Islet precursor cell (in vitro differentiated cells): ENCODE measurements around the gene ARHGEF39.

Source experiments
- DNase-seq: peaks from one replicate; pipeline ENCODE4 v3.0.0-alpha.2; 2018

ARHGEF39 gene

DNA sequence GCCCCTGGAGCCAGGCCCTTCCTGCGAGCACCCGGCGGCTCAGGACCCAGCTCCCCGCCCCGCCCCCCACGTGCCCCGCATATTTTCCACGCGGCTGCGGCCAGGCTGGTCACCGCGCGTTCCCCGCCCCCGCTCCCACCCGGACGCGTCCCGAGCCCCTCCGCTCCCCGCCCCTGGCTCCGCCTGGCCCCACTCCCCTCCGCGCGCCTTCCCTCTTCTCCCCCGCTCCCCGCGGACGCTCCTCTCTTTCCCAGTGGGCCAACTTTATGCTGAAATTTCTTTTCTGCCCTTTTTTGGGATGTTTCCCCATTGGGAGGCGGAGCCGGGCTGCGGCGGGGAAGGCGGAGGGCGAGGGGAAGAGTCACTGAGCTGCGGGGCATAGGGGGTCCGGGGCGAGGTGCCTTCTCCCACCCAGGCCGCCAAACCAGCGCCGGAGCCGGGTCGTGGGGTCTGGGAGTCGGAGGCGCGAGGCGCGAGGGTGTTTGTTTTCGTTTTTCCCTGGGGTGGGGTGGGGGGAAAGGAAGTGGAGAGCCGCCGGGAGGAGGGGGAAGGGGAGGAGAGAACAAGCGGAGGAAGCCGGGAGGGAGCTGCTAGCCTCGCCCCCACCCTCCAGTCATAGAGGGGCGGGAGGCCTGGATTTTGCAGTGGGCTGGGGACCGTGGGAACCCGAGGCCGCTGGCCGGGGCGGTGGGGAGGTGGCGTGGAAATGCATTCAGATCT, 25.8 kb upstream of the ARHGEF39 start:
- peak; percentile 89 for DNase-seq

DNA sequence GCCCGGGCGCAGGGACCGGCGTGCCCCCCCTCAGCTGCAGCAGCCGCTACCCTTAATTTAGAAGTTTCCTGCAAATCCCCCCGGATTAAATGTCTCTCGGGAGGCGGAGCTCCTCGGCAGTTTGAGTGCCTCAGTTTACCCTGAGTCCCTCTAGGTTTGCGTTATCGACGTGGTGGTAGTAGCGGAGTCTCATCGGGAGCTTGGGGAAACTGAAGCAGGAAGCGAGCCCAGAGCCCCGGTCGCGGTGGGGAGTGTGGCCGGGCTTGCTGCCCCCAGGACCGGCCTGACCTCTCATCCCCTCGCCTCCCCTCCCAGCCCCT, 25.3 kb upstream of the ARHGEF39 start:
- no peak for DNase-seq

DNA sequence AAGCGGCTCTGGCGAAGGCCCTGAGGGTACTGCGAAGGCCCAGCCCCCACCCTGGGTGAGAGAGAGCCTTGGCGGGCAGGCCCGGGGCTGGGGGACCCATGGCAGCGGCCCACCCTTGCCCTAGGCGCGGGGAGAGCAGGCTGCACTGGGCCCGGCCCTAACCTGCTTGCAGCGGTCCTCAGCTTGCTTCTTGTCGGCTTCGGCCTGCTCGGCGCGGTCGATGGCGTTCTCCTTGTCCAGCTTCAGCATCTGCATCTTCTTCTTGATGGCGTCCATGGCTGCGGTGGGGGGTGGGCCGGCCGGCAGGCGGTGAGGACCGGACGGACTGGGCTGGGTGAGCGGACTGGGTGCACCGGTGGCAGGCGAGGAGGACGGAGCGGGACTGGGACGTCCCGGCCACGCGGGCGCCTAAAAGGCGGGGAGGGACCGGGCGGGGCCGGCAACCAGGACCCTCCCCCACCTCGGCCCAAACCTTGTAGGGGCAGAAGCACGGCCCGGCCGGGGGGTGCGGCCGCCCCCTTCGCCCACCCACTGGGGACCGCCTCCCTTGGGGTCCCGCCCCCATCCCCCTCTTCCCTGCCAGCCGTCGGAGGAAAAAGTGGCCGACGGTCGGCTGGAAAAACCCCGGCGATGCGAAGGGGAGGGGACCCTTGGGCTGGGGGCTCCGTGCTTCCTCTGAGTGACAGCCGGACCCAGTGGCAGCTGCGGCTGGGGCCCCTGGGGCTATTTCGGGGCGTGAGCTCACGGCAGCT, 24.7 kb upstream of the ARHGEF39 start, which contains the start of gene TPM2:
Gene TPM2 (minus strand): TSS at position 384 of the 752 bp plus-strand sequence. CDS start 108 bp downstream, at position 276.
- DNase-seq: peak; percentile 93

DNA sequence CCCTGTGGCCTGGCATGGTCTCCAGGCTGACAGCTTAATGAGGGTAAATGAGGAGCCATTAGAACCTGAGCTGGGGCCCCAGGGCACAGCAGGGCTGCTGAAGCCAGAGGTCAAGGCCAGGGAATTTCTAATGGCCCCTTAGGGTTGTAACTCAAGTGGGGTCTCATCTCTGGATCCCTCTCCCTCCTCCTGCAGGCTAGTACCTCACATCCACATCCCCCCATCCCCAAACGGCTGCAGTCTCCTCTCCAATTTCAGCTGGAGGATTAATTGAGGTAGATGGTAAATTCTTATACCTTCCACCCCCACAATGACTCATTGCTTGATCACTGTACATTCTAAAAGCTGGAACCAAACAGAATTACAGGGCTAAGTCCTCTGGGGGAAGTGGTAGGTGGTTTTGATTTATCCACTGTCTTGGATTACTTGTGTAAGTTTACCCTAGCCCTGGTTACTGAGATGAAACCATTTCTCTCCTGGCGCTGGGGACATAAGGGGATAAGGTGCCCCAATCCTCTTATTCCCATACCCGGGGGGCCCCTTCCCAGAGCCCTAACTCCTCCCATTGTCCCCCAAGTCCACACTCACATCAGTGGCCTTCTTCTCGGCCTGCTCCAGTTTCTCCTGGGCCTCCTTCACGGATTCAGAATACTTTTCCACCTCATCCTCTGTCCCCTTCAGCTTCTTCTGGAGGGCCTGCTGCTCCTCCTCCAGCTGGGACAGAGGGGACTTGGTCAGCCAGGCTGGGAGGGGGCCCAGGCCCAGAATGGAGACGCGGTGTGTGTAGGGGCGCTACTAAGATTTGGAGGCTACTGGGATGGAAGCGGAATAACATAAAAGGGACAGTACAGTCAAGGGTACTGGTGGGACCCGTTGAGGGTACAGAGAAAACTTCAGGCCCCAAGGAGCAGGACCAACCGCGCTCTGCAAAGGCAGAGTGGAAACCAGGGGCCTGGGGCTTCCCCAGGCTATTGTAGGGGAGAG, 23.9 kb upstream of the ARHGEF39 start:
- no peak for DNase-seq

- DNase-seq: no peak
Measured at GRCh38 chr9:35687972-35688557, 23.1 kb upstream of the ARHGEF39 start.

DNA sequence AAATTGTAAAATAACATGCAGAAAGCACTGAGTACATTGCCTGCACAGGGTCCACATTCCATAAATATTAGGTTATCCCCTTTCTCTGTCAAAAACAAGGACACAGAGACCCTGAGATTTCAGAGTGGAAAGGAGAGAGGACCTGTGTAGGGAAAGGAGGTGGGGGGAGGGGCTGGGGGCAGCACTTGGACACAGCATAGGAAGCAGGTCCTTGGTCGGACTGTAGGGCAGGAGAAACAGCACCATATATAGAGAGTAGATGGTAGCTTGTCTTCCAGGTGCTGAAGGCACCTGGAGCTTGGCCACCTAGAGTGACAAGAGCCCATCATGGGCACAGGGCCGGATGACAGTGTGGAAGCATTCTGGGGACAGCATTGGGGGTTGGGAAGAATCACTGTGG, 22.3 kb upstream of the ARHGEF39 start:
- no peak for DNase-seq

DNA sequence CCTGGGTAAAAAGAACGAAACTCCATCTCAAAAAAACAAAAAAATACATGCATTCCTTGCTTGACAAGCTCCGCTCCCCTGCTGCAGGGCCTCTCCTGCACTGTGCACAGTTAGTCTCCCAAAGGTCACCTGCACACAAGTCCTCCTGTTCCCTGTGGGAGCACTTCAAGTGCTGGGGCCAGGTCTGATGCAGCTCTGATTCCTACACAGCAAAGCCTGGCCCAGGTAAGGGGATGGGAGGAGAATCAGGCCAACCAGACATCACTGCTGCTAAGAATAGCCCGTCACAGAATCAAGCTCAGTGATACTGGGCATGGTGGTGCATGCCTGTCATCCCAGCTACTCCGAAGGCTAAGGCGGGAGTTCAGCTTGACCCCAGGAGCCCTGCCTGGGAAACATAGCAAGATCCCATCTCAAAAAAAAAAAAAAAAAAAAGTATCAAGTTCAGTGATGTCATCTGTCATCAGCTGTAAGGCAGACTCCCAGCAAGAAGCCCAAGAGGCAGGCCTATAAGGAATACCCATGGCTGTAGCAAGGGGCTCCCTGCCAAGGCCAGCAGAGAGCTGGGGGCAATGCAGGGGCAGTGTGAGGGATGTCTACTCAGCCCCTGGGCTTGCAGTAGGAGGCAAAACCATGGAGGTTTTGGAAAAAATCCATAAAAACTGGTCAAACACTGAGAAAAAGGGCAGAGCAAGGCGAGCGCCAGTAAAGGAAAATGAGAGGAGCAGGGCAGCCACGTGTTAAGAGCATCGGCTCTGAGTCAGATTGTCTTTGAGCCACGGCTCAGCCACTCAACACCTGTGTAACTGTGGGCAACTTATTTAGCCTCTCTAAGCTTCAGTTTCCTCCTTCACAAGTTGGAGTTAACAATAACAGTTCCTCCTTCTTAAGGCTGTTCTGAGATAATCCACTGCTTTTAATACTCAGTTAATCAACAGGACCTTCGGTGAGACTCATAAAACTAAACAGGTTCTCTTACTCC, 21.5 kb upstream of the ARHGEF39 start:
- DNase-seq: no peak

DNA sequence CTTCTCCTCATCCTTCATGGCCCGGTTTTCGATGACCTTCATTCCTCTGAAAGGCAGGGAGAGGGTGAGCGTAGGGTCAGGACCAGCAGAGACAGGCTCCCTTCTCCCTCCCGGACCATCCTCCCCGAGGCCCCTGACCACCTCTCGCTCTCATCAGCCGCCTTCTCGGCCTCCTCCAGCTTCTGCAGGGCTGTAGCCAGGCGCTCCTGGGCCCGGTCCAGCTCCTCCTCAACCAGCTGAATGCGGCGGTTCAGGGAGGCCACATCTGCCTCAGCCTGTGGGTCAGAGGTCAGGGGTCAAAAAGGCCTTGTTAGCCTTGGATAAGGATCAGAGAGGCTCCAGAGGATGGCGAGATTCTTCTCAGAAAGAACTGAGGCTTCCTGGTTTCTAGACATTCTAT, 20.5 kb upstream of the ARHGEF39 start:
- no peak for DNase-seq

GRCh38 chr9:35684921-35685320, 19.9 kb upstream of the ARHGEF39 start:
- no peak for DNase-seq

DNA sequence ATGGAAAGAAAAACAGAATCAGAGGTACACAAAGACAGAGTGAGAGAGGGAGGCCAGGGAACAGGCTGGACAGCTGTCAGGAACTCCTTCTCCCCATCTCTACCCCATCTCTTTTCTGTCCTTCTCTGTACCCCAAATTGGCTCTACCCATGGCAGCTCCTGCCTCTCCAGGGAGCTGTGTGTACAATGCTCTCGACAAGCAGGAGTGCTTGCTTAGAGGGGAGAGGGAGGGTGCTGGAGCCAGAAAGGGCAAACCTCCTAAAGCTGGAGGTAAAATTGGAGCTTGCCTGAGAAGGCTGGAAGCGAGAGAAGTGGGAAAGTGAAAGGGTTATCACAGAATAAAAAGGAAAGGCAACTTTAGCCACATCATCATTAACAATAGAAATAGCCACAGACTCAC, 18.3 kb upstream of the ARHGEF39 start:
- no peak for DNase-seq

DNA sequence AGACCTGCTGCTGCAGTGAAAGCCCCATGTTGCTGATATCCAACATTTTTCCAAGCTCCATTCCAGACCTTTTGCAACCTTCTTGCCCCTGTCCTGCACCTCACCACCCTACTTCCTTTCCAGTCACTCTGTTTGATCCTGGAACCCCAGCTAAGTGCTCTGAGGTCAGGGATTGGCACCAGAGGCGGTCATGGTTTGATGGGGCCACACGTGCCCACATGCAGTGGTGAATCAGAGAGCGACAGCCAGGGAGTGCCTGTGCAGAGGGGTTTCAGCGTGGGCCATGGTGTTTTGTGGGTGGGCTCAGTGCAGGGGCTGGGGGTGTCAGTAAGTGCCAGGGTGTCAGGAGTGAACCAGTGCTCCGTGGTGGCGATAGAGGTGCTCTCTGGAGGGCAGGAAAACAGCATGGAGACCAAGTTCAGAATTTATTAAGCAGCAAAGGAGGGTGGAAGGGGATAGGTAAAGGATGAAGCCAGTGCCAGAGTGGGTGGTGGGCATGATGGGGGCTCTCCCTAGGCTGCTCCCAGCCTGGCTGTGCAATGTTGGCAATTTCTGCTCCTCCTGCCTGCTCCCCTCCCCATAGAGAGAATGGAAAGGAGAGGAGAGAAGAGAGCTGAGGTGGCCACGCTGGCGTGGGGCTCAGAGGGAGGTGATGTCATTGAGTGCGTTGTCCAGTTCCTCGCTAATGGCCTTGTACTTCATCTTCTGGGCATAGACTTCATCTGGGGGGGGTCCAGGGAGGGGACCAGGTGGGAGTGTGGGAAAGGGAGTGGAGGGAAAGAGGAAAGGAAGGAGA, 17.7 kb upstream of the ARHGEF39 start:
- no peak for DNase-seq

GRCh38 chr9:35682051-35682450, 17.1 kb upstream of the ARHGEF39 start:
- DNase-seq: no peak

DNA sequence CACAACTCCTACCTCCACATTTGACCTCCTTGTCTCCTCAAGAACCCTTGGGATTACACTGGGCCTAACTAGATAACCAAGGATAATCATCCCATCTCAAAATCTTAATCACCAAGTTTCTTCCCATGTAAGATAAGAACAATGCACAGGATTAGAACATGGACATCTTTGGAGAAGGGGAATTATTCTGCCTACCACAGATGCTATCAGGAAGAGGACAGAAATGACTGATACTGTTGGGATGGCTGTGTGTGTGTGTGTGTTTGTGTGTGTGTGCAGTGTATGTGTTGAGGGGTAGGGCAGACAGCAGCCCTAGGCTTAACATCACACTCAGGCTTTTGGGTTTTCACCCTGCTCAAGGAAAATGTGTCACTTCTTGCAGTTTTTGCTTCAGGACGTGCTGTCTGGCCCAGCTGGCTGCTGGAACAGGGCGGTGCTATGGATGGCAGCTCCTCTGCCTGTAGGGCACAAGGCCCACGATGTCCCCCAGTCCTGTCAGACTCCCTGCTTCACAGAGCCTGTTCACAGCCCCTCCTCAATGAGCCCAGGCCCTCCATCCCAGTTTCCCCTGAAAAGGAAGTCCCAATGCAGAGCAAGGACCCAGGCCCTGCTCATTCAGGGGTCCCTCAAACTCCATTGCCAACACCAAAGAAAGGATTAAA, 16.5 kb upstream of the ARHGEF39 start:
- DNase-seq: no peak

DNA sequence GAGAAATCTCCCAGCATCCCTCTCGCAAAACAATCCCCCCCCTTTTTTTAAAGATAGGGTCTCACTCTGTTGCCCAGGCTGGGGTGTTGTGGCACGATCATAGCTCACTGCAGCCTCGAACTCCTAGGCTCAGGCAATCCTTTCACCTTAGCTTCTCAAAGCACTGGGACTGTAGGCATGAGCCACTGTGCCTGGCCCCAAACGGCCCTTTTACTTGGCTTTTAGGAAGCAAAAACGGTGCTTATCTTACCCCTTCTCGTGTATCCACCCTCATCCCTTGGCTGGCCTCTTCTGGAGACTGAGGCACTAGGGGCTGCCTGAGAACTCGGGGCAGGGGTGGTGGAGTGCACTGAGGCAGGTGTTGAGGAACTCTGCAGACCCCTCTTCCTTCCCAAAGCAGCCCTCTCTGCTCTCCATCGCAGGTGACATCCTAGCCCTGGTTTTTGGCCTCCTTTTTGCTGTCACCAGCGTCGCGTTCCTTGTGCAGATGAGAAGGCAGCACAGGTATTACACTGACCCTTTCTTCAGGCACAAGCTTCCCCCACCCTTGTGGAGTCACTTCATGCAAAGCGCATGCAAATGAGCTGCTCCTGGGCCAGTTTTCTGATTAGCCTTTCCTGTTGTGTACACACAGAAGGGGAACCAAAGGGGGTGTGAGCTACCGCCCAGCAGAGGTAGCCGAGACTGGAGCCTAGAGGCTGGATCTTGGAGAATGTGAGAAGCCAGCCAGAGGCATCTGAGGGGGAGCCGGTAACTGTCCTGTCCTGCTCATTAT, 15.5 kb upstream of the ARHGEF39 start:
- peak; percentile 76 for DNase-seq

DNA sequence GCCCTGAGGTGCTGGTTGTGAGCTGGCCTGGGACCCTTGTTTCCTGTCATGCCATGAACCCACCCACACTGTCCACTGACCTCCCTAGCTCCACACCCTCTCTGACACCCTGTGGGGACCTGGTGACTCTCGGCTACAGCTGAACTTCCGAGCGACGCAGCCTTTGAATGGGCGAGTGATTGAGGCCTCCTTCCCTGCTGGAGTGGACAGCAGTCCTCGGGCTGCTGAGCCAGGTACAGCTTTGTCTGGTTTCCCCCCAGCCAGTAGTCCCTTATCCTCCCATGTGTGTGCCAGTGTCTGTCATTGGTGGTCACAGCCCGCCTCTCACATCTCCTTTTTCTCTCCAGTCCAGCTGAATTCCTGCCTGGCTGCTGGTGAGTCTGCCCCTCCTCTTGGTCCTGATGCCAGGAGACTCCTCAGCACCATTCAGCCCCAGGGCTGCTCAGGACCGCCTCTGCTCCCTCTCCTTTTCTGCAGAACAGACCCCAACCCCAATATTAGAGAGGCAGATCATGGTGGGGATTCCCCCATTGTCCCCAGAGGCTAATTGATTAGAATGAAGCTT, 14.9 kb upstream of the ARHGEF39 start:
- no peak for DNase-seq

DNA sequence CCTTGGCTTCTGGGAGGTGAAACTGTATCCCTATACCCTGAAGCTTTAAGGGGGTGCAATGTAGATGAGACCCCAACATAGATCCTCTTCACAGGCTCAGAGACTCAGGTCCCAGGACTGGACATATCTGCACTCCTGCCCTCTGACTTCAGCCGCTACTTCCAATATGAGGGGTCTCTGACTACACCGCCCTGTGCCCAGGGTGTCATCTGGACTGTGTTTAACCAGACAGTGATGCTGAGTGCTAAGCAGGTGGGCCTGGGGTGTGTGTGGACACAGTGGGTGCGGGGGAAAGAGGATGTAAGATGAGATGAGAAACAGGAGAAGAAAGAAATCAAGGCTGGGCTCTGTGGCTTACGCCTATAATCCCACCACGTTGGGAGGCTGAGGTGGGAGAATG, 14.1 kb upstream of the ARHGEF39 start:
- no peak for DNase-seq

DNA sequence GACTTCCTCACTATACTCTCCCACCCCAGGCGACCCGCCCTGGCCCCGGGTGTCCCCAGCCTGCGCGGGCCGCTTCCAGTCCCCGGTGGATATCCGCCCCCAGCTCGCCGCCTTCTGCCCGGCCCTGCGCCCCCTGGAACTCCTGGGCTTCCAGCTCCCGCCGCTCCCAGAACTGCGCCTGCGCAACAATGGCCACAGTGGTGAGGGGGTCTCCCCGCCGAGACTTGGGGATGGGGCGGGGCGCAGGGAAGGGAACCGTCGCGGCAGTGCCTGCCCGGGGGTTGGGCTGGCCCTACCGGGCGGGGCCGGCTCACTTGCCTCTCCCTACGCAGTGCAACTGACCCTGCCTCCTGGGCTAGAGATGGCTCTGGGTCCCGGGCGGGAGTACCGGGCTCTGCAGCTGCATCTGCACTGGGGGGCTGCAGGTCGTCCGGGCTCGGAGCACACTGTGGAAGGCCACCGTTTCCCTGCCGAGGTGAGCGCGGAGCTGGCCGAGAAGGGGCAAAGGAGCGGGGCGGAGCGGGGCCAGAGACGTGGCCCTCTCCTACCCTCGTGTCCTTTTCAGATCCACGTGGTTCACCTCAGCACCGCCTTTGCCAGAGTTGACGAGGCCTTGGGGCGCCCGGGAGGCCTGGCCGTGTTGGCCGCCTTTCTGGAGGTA, 10.9 kb upstream of the ARHGEF39 start:
- DNase-seq: peak; percentile 83

DNA sequence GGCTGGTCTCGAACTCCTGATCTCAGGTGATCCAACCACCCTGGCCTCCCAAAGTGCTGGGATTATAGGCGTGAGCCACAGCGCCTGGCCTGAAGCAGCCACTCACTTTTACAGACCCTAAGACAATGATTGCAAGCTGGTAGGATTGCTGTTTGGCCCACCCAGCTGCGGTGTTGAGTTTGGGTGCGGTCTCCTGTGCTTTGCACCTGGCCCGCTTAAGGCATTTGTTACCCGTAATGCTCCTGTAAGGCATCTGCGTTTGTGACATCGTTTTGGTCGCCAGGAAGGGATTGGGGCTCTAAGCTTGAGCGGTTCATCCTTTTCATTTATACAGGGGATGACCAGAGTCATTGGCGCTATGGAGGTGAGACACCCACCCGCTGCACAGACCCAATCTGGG, 10.2 kb upstream of the ARHGEF39 start:
- DNase-seq: no peak

DNA sequence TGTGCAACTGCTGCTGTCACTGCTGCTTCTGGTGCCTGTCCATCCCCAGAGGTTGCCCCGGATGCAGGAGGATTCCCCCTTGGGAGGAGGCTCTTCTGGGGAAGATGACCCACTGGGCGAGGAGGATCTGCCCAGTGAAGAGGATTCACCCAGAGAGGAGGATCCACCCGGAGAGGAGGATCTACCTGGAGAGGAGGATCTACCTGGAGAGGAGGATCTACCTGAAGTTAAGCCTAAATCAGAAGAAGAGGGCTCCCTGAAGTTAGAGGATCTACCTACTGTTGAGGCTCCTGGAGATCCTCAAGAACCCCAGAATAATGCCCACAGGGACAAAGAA, 9.0 kb upstream of the ARHGEF39 start:
- DNase-seq: no peak
